ENCODE results near the gene CCDC170. TPM values are rescaled to one million over a fixed set of nuclear protein-coding genes. Genes with fewer than 3 reads are reported as not detected.

CCDC170 gene
- total and polyA plus RNA-seq, 2 of the 8 experiments (the other 6 are each of a cell fraction or from before 2014, with no cell fraction given), result 0.06 to 0.09 TPM

DNA sequence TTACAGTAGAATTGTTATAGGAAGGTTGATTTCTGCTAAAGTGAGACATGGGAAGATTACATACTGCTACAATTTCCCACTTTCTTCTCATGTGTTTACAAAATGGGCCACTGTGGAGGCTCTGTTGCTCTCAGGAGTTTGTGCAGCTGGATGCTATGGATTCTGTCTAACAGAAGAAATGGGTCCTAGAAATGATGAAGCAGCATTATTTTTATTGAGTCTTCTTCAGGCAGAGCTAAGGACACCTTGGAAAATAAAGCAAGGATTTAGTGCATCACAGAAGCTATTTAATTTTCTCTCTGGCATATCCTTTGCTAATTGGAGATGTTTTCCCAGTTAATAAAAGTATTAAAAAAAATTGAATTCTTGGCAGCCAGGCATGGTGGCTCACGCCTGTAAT lies 29.2 kb downstream of the CCDC170 start:
- Histone ChIP-seq H2BK5ac (ENCODE audit: low read depth, low read length) (no peak overlapping the region), H4K5ac (ENCODE audit: insufficient read length, low read depth, low read length) (no peak overlapping the region), H3K4ac (replicated peaks; ENCODE audit: insufficient read length, low read depth, low read length) (no peak overlapping the region), H3K56ac (replicated peaks; ENCODE audit: insufficient read length, low read depth, low read length) (no peak overlapping the region), H3K79me2 (ENCODE audit: control insufficient read depth in 1 of 2, insufficient read depth in 2 of 2, low read length in 2 of 2) (no peaks in the 10 kb centered on the region), H4K20me1 (replicated peaks in 1 of 2; ENCODE audit: control insufficient read depth in 1 of 2, insufficient read depth in 2 of 2, low read length in 2 of 2) (no peaks in the 10 kb centered on the region), H2BK20ac (ENCODE audit: low read length) (no peak overlapping the region), H2BK15ac (ENCODE audit: low read length) (no peak overlapping the region), H4K8ac (ENCODE audit: extremely low read depth, insufficient read depth, low read length) (no peak overlapping the region), H2BK120ac (replicated peaks; ENCODE audit: low read depth, low read length) (no peak overlapping the region), H3K4me2 (ENCODE audit: insufficient read depth in 1 of 2, low read depth in 2 of 2, low read length in 2 of 2) (no peak overlapping the region), H3K4me1 (replicated peaks in 1 of 4; ENCODE audit: control insufficient read depth in 3 of 4, insufficient read depth in 4 of 4, low read length in 3 of 4) (peaks cover 0 to 5% (median 0%) of the 10 kb centered on the region in 4 experiments; a peak in 1 of 7 replicates), H3K27me3 (replicated peaks in 1 of 4; ENCODE audit: control insufficient read depth in 3 of 4, extremely low read depth in 1 of 4, insufficient read depth in 3 of 4, low read length in 3 of 4) (no peaks in the 10 kb centered on the region), H3K27ac (ENCODE audit: low read depth, low read length) (no peak overlapping the region), H3K14ac (ENCODE audit: insufficient read length) (no peak overlapping the region), H2AFZ (ENCODE audit: low read length) (no peak overlapping the region), H3K36me3 (ENCODE audit: control insufficient read depth in 2 of 4, insufficient read depth in 4 of 4, low read length in 3 of 4) (no peaks in the 10 kb centered on the region; a peak in 1 of 8 replicates), H3K79me1 (ENCODE audit: low read depth, low read length) (no peaks in the 10 kb centered on the region), H3K23me2 (ENCODE audit: low read depth, low read length) (no peaks in the 10 kb centered on the region), H3K9ac (replicated peaks in 1 of 4; ENCODE audit: extremely low read depth in 1 of 4, low read depth in 3 of 4, low read length in 3 of 4) (no peak overlapping the region), H3K9me3 (ENCODE audit: insufficient read depth in 2 of 2, low read depth in 1 of 2, low read length in 1 of 2) (peaks cover 13 to 32% of the 10 kb centered on the region in 2 experiments), H4K91ac (replicated peaks; ENCODE audit: insufficient read length, low read length) (no peak overlapping the region), H3K4me3 (ENCODE audit: extremely low read depth in 1 of 4, insufficient read depth in 2 of 4, low read depth in 3 of 4, low read length in 4 of 4) (no peak overlapping the region), H2BK12ac (ENCODE audit: low read depth, low read length) (no peak overlapping the region), H3K23ac (ENCODE audit: insufficient read length) (no peak overlapping the region), H3K18ac (ENCODE audit: extremely low read depth, low read length) (no peak overlapping the region), H2AK5ac (ENCODE audit: low read depth, low read length) (no peak overlapping the region)
- TF ChIP-seq POLR2A (IDR thresholded peaks at IDR 0.05; ENCODE audit: control extremely low read depth in 1 of 2, low read depth in 2 of 2, low read length in 2 of 2) (no peak), CTBP2 (IDR thresholded peaks at IDR 0.05; ENCODE audit: borderline replicate concordance, insufficient read depth, insufficient read length, low read length) (no peak)
- POLR2A ChIA-PET (ENCODE audit: partially characterized antibody), result no interaction called here
- no peak for DNase-seq (ENCODE audit: low read depth in 1 of 2, low spot score in 2 of 2)
- CTCF ChIA-PET (ENCODE audit: partially characterized antibody), result no interaction called here
- WGBS, 2 experiments (ENCODE audit: extremely low coverage in 1 of 2, insufficient coverage in 1 of 2, insufficient read length in 1 of 2, insufficient replicate concordance in 2 of 2, low coverage in 1 of 2, low lambda C conversion rate in 2 of 2, missing lambda C conversion rate in 1 of 2), result 80% methylated on average over 1 of the region's 1 CpG; no CpG with 5 or more reads in 1 of the 2 experiments
- no peak for FAIRE-seq
